HL-60 (cell line): ENCODE results near the gene TM4SF4.

Experiments used
- POLR2AphosphoS5 ChIP-seq: IDR thresholded peaks from 2 replicates; pipeline ENCODE4 v1.6.1; 2012; ENCODE audit warnings: low read depth
- TF ChIP-seq, protein P1 (sequence below): IDR thresholded peaks from one replicate; pipeline ENCODE4 v1.5.1; 2011; ENCODE audit warnings: low read length, control low read depth, inconsistent platforms; ENCODE audit not compliant: insufficient read depth

DNA sequence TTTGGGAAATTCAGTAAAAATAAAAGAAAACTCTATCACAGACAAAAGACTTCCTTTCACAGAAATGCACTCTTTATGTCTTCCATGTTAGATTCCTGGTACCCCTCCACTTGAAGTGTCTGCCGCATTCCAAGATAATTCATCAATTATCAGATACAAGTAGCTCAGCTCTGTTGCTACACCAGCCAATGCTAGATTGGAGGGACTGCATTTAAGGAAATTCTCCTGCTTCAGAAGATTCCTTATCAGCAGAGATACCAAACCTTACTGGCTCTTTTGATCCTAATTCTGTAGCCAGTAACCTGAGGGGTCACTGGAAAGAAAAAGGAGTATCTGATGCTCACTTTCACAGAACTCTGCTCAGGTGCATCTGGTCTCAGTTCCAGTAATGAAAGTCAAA lies 63.9 kb downstream of the TM4SF4 start:
- TF ChIP-seq, protein P1, sequence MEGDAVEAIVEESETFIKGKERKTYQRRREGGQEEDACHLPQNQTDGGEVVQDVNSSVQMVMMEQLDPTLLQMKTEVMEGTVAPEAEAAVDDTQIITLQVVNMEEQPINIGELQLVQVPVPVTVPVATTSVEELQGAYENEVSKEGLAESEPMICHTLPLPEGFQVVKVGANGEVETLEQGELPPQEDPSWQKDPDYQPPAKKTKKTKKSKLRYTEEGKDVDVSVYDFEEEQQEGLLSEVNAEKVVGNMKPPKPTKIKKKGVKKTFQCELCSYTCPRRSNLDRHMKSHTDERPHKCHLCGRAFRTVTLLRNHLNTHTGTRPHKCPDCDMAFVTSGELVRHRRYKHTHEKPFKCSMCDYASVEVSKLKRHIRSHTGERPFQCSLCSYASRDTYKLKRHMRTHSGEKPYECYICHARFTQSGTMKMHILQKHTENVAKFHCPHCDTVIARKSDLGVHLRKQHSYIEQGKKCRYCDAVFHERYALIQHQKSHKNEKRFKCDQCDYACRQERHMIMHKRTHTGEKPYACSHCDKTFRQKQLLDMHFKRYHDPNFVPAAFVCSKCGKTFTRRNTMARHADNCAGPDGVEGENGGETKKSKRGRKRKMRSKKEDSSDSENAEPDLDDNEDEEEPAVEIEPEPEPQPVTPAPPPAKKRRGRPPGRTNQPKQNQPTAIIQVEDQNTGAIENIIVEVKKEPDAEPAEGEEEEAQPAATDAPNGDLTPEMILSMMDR, result no peak
- no peak for TF ChIP-seq POLR2AphosphoS5
